CD4-positive, alpha-beta T cell (primary cell): ENCODE data around the gene KNDC1. TPM values are rescaled to one million over a fixed set of nuclear protein-coding genes. Genes with fewer than 3 reads are reported as not detected.

Experiments used
- ATAC-seq: fragments of 200-7000 bp; cut with Tn5 transposase; one replicate; pipeline ENCODE4 v1.10.0; 2022; ENCODE audit warnings: mild to moderate bottlenecking; ENCODE audit not compliant: poor library complexity
- CTCF ChIA-PET: fragments of 350-600 bp; sonication (Branson Sonifier 250); formaldehyde crosslinking; loops from one replicate; lab custom pipeline; 2021; ENCODE audit warnings: antibody characterized with exemption, inconsistent platforms; lab: Charles Lee
- POLR2A ChIA-PET: fragments of 350-600 bp; sonication (Branson Sonifier 250); formaldehyde crosslinking; loops from one replicate; lab custom pipeline; 2021; ENCODE audit warnings: antibody characterized with exemption, inconsistent platforms; lab: Charles Lee
- DNase-seq, 14 experiments: peaks; one replicate each; pipeline ENCODE4 v3.0.0-alpha.2; 2013 to 2020; ENCODE audit warnings: mixed read lengths in 2 of 14
- H3K27ac ChIP-seq, 2 donors: one replicate each; pipeline versions ENCODE4 v1.5.1 to v1.7.0; 2013; ENCODE audit warnings: low read length in 2 of 2, low read depth in 1 of 2, mild to moderate bottlenecking in 1 of 2
- H3K27me3 ChIP-seq, 2 experiments: 1 replicate in 1 of 2; 2 replicates in 1 of 2; pipeline versions ENCODE4 v1.6.1 to v1.7.0; 2013; ENCODE audit warnings: low read length in 2 of 2, control low read depth in 1 of 2, mild to moderate bottlenecking in 1 of 2, moderate library complexity in 1 of 2; ENCODE audit not compliant: insufficient read depth in 2 of 2, control insufficient read depth in 1 of 2
- H3K36me3 ChIP-seq: one replicate; pipeline ENCODE4 v1.6.1; 2013; ENCODE audit warnings: low read length, control low read depth; ENCODE audit not compliant: insufficient read depth
- H3K4me1 ChIP-seq: one replicate; pipeline ENCODE4 v1.6.1; 2013; ENCODE audit warnings: low read length, control low read depth; ENCODE audit not compliant: insufficient read depth
- H3K4me3 ChIP-seq: one replicate; pipeline ENCODE4 v1.5.1; 2013; ENCODE audit warnings: mild to moderate bottlenecking, low read length, moderate library complexity
- H3K9me3 ChIP-seq, 2 experiments: 1 replicate in 1 of 2; 2 replicates in 1 of 2; pipeline versions ENCODE4 v1.6.1 to v1.7.0; 2013; ENCODE audit warnings: low read length in 2 of 2, mild to moderate bottlenecking in 2 of 2, control low read depth in 1 of 2, moderate library complexity in 1 of 2; ENCODE audit not compliant: control insufficient read depth in 1 of 2, insufficient read depth in 1 of 2
- H3K27ac Mint-ChIP-seq: one replicate; pipeline ENCODE4 v1.8.0; 2020; ENCODE audit warnings: mixed read lengths
- H3K27me3 Mint-ChIP-seq: one replicate; pipeline ENCODE4 v1.8.0; 2021; ENCODE audit warnings: mixed read lengths
- H3K36me3 Mint-ChIP-seq: one replicate; pipeline ENCODE4 v1.8.0; 2021; ENCODE audit warnings: low read depth, mixed read lengths
- H3K4me1 Mint-ChIP-seq: one replicate; pipeline ENCODE4 v1.8.0; 2021; ENCODE audit warnings: low read depth, mixed read lengths
- H3K4me3 Mint-ChIP-seq: one replicate; pipeline ENCODE4 v1.8.0; 2020; ENCODE audit warnings: mild to moderate bottlenecking, mixed read lengths
- H3K9me3 Mint-ChIP-seq: one replicate; pipeline ENCODE4 v1.8.0; 2020; ENCODE audit warnings: mixed read lengths
- intact Hi-C, 2 experiments: fragments of 100-400 bp; cut with DNase I in 1 of 2; cut with micrococcal nuclease in 1 of 2; formaldehyde crosslinking; loops; one replicate each; pipeline versions ENCODE4 v1.15.1 to v1.9.0; 2023 to 2025; cut with DNase I, micrococcal nuclease
- total RNA-seq, 174 experiments: library from RNA in 2 of 174; stranded (reverse) in 2 of 174; gene quantifications; one replicate each; pipeline ENCODE4 v1.2.3 and lab custom pipeline; 2021 to 2026
- TF ChIP-seq, protein P1 (sequence below): fragments of 200-600 bp; IDR thresholded peaks from one replicate; pipeline ENCODE4 v1.8.0; 2022; ENCODE audit warnings: antibody characterized with exemption, mild to moderate bottlenecking

KNDC1 gene
- total RNA-seq, 2 experiments from 2014 or later = not detected

GRCh38 chr10:133126431-133127290, 33.4 kb upstream of the KNDC1 start:
- ATAC-seq (no peak), DNase-seq (peak in 1 of 14 experiments; percentile 4)
- H3K4me3 ChIP-seq = no peak overlapping the region
- POLR2A ChIA-PET = no interaction called here
- peaks cover 3% of the 10 kb centered on the region for H3K4me1 ChIP-seq
- H3K36me3 ChIP-seq = no peaks in the 10 kb centered on the region
- Mint-ChIP-seq H3K36me3 (no peaks in the 10 kb centered on the region), H3K27ac (no peak overlapping the region), H3K4me1 (no peaks in the 10 kb centered on the region), H3K9me3 (no peaks in the 10 kb centered on the region), H3K4me3 (no peak overlapping the region), H3K27me3 (peaks cover 21% of the 10 kb centered on the region)
- peaks cover 6 to 9% of the 10 kb centered on the region in 2 experiments for H3K27me3 ChIP-seq
- H3K27ac ChIP-seq = no peak overlapping the region
- peaks cover 0 to 46% of the 10 kb centered on the region in 2 experiments for H3K9me3 ChIP-seq
- intact Hi-C loops = no loop called here
- CTCF ChIA-PET = no interaction called here
- TF ChIP-seq, protein P1, sequence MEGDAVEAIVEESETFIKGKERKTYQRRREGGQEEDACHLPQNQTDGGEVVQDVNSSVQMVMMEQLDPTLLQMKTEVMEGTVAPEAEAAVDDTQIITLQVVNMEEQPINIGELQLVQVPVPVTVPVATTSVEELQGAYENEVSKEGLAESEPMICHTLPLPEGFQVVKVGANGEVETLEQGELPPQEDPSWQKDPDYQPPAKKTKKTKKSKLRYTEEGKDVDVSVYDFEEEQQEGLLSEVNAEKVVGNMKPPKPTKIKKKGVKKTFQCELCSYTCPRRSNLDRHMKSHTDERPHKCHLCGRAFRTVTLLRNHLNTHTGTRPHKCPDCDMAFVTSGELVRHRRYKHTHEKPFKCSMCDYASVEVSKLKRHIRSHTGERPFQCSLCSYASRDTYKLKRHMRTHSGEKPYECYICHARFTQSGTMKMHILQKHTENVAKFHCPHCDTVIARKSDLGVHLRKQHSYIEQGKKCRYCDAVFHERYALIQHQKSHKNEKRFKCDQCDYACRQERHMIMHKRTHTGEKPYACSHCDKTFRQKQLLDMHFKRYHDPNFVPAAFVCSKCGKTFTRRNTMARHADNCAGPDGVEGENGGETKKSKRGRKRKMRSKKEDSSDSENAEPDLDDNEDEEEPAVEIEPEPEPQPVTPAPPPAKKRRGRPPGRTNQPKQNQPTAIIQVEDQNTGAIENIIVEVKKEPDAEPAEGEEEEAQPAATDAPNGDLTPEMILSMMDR = no peak

DNA sequence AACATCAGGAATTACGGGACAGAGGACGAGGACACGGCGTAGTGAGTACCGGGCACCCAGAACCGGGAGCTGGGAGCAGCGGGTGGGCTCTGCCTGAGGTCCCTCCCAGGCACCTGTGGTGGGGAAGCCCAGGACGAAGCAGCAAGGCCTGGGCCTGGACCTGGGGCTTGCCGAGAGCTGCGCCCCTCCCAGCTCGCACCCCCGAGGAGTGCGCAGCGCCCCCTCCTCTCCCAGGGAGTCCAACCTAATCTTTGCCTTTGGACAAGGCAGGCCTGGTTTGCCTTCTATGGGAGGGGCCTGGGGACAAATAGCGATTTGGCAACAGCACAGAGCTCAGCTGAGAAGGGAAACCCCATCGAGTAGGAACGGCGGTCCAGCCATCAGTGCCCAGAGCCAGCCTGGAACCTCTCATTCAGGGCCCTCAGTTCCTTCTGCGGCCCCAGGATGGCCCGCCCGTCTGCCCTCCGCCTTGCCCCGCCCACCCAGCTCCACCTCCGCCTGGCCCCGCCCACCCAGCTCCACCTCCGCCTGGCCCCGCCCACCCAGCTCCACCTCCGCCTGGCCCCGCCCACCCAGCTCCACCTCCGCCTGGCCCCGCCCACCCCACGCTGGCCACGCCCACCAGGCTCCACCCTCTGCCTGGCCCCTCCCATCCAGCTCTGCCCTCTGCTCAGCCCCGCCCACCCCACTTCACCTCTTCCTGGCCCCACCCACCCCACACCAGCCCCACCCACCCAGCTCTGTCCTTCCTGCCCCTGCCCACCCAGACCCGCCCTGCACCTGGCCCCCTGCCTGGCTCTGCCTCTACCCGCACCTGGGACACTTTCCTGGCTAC, 32.5 kb upstream of the KNDC1 start:
- peaks cover 3% of the 10 kb centered on the region for H3K4me1 ChIP-seq
- Mint-ChIP-seq H3K4me3 (no peak overlapping the region), H3K4me1 (no peaks in the 10 kb centered on the region), H3K9me3 (no peaks in the 10 kb centered on the region), H3K27ac (no peak overlapping the region), H3K36me3 (no peaks in the 10 kb centered on the region), H3K27me3 (peaks cover 21% of the 10 kb centered on the region)
- peak; percentile 62 for ATAC-seq
- intact Hi-C loops = no loop called here
- TF ChIP-seq, protein P1 = no peak
- no peaks in the 10 kb centered on the region for H3K36me3 ChIP-seq
- peaks cover 6 to 9% of the 10 kb centered on the region in 2 experiments for H3K27me3 ChIP-seq
- H3K4me3 ChIP-seq = no peak overlapping the region
- H3K9me3 ChIP-seq = peaks cover 0 to 42% of the 10 kb centered on the region in 2 experiments
- CTCF ChIA-PET = no interaction called here
- H3K27ac ChIP-seq = no peak overlapping the region
- DNase-seq = peak in 6 of 14 experiments; percentile 18 to 60 (median 27)
- POLR2A ChIA-PET = no interaction called here

- ATAC-seq (no peak), DNase-seq (peak in 3 of 14 experiments; percentile 5 to 28 (median 18))
- H3K4me1 Mint-ChIP-seq = no peaks in the 10 kb centered on the region
- ChIA-PET CTCF (no interaction called here), POLR2A (no interaction called here)
- Histone ChIP-seq H3K4me1 (no peaks in the 10 kb centered on the region), H3K36me3 (no peaks in the 10 kb centered on the region), H3K4me3 (no peak overlapping the region), H3K27me3 (peaks cover 5 to 9% of the 10 kb centered on the region in 2 experiments), H3K9me3 (peaks cover 0 to 40% of the 10 kb centered on the region in 2 experiments), H3K27ac (no peak overlapping the region)
- no peak overlapping the region for H3K27ac Mint-ChIP-seq
- H3K9me3 Mint-ChIP-seq = no peaks in the 10 kb centered on the region
- H3K36me3 Mint-ChIP-seq = no peaks in the 10 kb centered on the region
- TF ChIP-seq, protein P1 = no peak
- H3K4me3 Mint-ChIP-seq = no peak overlapping the region
- peaks cover 14% of the 10 kb centered on the region for H3K27me3 Mint-ChIP-seq
- intact Hi-C loops = no loop called here
These were observed 31.6 kb upstream of the KNDC1 start for GRCh38 chr10:133128126-133129070.
